Liver (tissue), 9 donors: Measurements from ENCODE around the gene VDAC2. TPM values are rescaled to one million over a fixed set of nuclear protein-coding genes. Genes with fewer than 3 reads are reported as not detected.

Experiments
- DNase-seq: peaks from one replicate; pipeline ENCODE4 v3.0.0-alpha.2; 2017; ENCODE audit warnings: low spot score
- H3K27ac ChIP-seq, 2 donors: one replicate each; pipeline ENCODE4 v1.7.0; 2013; ENCODE audit warnings: inconsistent platforms in 2 of 2, low read length in 2 of 2, control low read depth in 1 of 2, low read depth in 1 of 2, mild to moderate bottlenecking in 1 of 2
- H3K27me3 ChIP-seq, 4 donors: one replicate each; pipeline versions ENCODE4 v1.6.1 to v1.7.0; 2013; ENCODE audit warnings: low read length in 3 of 4, inconsistent platforms in 1 of 4, mild to moderate bottlenecking in 1 of 4, moderate library complexity in 1 of 4; ENCODE audit not compliant: control insufficient read depth in 4 of 4, insufficient read depth in 4 of 4
- H3K36me3 ChIP-seq, 4 donors: one replicate each; pipeline versions ENCODE4 v1.6.1 to v1.7.0; 2013; ENCODE audit warnings: low read length in 3 of 4, mild to moderate bottlenecking in 3 of 4, low read depth in 1 of 4, moderate library complexity in 1 of 4; ENCODE audit not compliant: control insufficient read depth in 4 of 4, insufficient read depth in 3 of 4
- H3K4me1 ChIP-seq, 4 donors: one replicate each; pipeline versions ENCODE4 v1.6.1 to v1.7.0; 2013; ENCODE audit warnings: low read length in 3 of 4, mild to moderate bottlenecking in 3 of 4, moderate library complexity in 1 of 4; ENCODE audit not compliant: control insufficient read depth in 4 of 4, insufficient read depth in 4 of 4
- H3K4me3 ChIP-seq, 3 donors: one replicate each; pipeline versions ENCODE4 v1.6.1 to v1.7.0; 2013; ENCODE audit warnings: low read length in 3 of 3, control low read depth in 1 of 3, low read depth in 1 of 3, mild to moderate bottlenecking in 1 of 3
- H3K9ac ChIP-seq, 2 donors: one replicate each; pipeline ENCODE4 v1.7.0; 2013; ENCODE audit warnings: low read length in 2 of 2, mild to moderate bottlenecking in 2 of 2, moderate library complexity in 2 of 2, control low read depth in 1 of 2, low read depth in 1 of 2
- H3K9me3 ChIP-seq, 4 donors: one replicate each; pipeline versions ENCODE4 v1.6.1 to v1.7.0; 2013; ENCODE audit warnings: low read length in 3 of 4; ENCODE audit not compliant: control insufficient read depth in 4 of 4
- ATF3 ChIP-seq: IDR thresholded peaks from 2 replicates; pipeline ENCODE4 v1.6.1; 2016; ENCODE audit warnings: antibody characterized with exemption
- CTCF ChIP-seq: fragments of 150-350 bp; IDR thresholded peaks from 2 replicates; pipeline ENCODE4 v1.5.1; 2017; ENCODE audit warnings: improper control_type of control experiment, low read depth, low read length; ENCODE audit not compliant: missing input control
- EGR1 ChIP-seq, 2 donors: IDR thresholded peaks; 2 replicates each; pipeline ENCODE4 v1.6.1; 2016 to 2018; ENCODE audit warnings: antibody characterized with exemption in 2 of 2, low read depth in 2 of 2
- FOXA1 ChIP-seq: IDR thresholded peaks from 2 replicates; pipeline ENCODE4 v1.6.1; 2016; ENCODE audit warnings: antibody characterized with exemption
- FOXA2 ChIP-seq: IDR thresholded peaks from 2 replicates; pipeline ENCODE4 v1.6.1; 2016; ENCODE audit warnings: antibody characterized with exemption
- GABPA ChIP-seq, 2 donors: IDR thresholded peaks in 1 of 2; conservative IDR thresholded peaks in 1 of 2; 2 replicates each; pipeline ENCODE4 v1.6.1; 2016; ENCODE audit warnings: antibody characterized with exemption in 2 of 2, mild to moderate bottlenecking in 1 of 2, moderate library complexity in 1 of 2
- HNF4A ChIP-seq, 2 donors: conservative IDR thresholded peaks; 2 replicates each; pipeline ENCODE4 v1.6.1; 2016; ENCODE audit warnings: antibody characterized with exemption in 2 of 2, mild to moderate bottlenecking in 2 of 2
- HNF4G ChIP-seq: IDR thresholded peaks from 2 replicates; pipeline ENCODE4 v1.6.1; 2016; ENCODE audit warnings: antibody characterized with exemption
- JUND ChIP-seq, 2 donors: IDR thresholded peaks; 2 replicates each; pipeline ENCODE4 v1.6.1; 2016; ENCODE audit warnings: antibody characterized with exemption in 2 of 2
- MAX ChIP-seq: IDR thresholded peaks from 2 replicates; pipeline ENCODE4 v1.6.1; 2016; ENCODE audit warnings: antibody characterized with exemption
- NR2F2 ChIP-seq: IDR thresholded peaks from 2 replicates; pipeline ENCODE4 v1.6.1; 2016; ENCODE audit warnings: antibody characterized with exemption
- RAD21 ChIP-seq, 2 donors: IDR thresholded peaks; 2 replicates each; pipeline ENCODE4 v1.6.1; 2016; ENCODE audit warnings: antibody characterized with exemption in 2 of 2, mild to moderate bottlenecking in 2 of 2
- REST ChIP-seq: IDR thresholded peaks from 2 replicates; pipeline ENCODE4 v1.6.1; 2016; ENCODE audit warnings: antibody characterized with exemption, mild to moderate bottlenecking
- SP1 ChIP-seq: IDR thresholded peaks from 2 replicates; pipeline ENCODE4 v1.6.1; 2018; ENCODE audit warnings: antibody characterized with exemption, mild to moderate bottlenecking
- TAF1 ChIP-seq: conservative IDR thresholded peaks from 2 replicates; pipeline ENCODE4 v1.6.1; 2016; ENCODE audit warnings: antibody characterized with exemption, mild to moderate bottlenecking
- YY1 ChIP-seq: IDR thresholded peaks from 2 replicates; pipeline ENCODE4 v1.6.1; 2016; ENCODE audit warnings: antibody characterized with exemption, mild to moderate bottlenecking
- ZBTB33 ChIP-seq: IDR thresholded peaks from 2 replicates; pipeline ENCODE4 v1.6.1; 2016; ENCODE audit warnings: antibody characterized with exemption
- WGBS: extraction: QIAGEN DNeasy Blood & Tissue Kit; methylation state at CpG from one replicate; pipeline ENCODE4 v1.1.7; 2013; 5-methylcytosine and 5-hydroxymethylcytosine counted together
- polyA plus RNA-seq, 2 donors: library from polyadenylated mRNA; stranded (reverse) in 1 of 2; unstranded in 1 of 2; fragments of 200-250 nt in 1 of 2; fragments of >200 nt in 1 of 2; fragmentation: Nextera tagmentation in 1 of 2; extraction: Ambion mirVana in 1 of 2; gene quantifications; one replicate each; pipeline versions ENCODE4 v1.2.1 to v1.2.3, GENCODE V29; 2013 to 2015
- total RNA-seq, 2 donors: library from RNA; depleted of rRNA; stranded (reverse); fragments of >200 nt; gene quantifications; one replicate each; pipeline ENCODE4 v1.2.3, GENCODE V29; 2014
- donor health status: healthy.
- donor health status: healthy.
- donor health status: healthy.
- donor health status: healthy.
- donor health status: healthy.

The VDAC2 gene
- total and polyA plus RNA-seq, 4 donors, result 41.3 to 67.1 (median 52.5) TPM

GRCh38 chr10:75247797-75248196, 37.2 kb downstream of the VDAC2 start:
- Histone ChIP-seq H3K9me3 (peaks cover 0 to 3% (median 0%) of the 10 kb centered on the region in 4 donors), H3K4me1 (peaks cover 4 to 25% (median 21%) of the 10 kb centered on the region in 4 donors), H3K9ac (no peak overlapping the region), H3K36me3 (no peaks in the 10 kb centered on the region), H3K27ac (no peak overlapping the region), H3K27me3 (no peaks in the 10 kb centered on the region), H3K4me3 (no peak overlapping the region)
- DNase-seq, result no peak
- WGBS, result 85% methylated on average over 5 of the region's 5 CpGs
- TF ChIP-seq EGR1 (IDR thresholded peaks at IDR 0.05; ENCODE audit: low read depth in 2 of 2) (no peak), SP1 (no peak), TAF1 (no peak), YY1 (no peak), REST (no peak), MAX (no peak), HNF4G (no peak), NR2F2 (no peak), FOXA2 (no peak), RAD21 (IDR thresholded peaks at IDR 0.05) (no peak), ZBTB33 (no peak), JUND (IDR thresholded peaks at IDR 0.05) (no peak), FOXA1 (no peak), HNF4A (conservative IDR thresholded peaks at IDR 0.05) (no peak), ATF3 (no peak)

GRCh38 chr10:75250934-75251333, 40.3 kb downstream of the VDAC2 start:
- no peak for DNase-seq
- no peaks in the 10 kb centered on the region for H3K36me3 ChIP-seq
- H3K27ac ChIP-seq, result no peak overlapping the region
- H3K9ac ChIP-seq, result no peak overlapping the region
- peaks cover 0 to 8% (median 1%) of the 10 kb centered on the region in 4 donors for H3K9me3 ChIP-seq
- TF ChIP-seq FOXA2 (no peak), NR2F2 (no peak), JUND (IDR thresholded peaks at IDR 0.05) (no peak), EGR1 (IDR thresholded peaks at IDR 0.05; ENCODE audit: low read depth in 2 of 2) (no peak), FOXA1 (no peak), TAF1 (no peak), ZBTB33 (no peak), YY1 (no peak), CTCF (no peak), ATF3 (no peak), SP1 (no peak), RAD21 (IDR thresholded peaks at IDR 0.05) (no peak), MAX (no peak), HNF4G (no peak), GABPA (IDR thresholded peaks at IDR 0.05 in 1 of 2, conservative IDR thresholded peaks at IDR 0.05 in 1 of 2) (no peak)
- no peak overlapping the region for H3K4me3 ChIP-seq
- H3K27me3 ChIP-seq, result no peaks in the 10 kb centered on the region
- WGBS, result 96% methylated on average over 3 of the region's 3 CpGs
- peaks cover 2 to 11% (median 4%) of the 10 kb centered on the region in 4 donors for H3K4me1 ChIP-seq
